Colonic mucosa (tissue), 4 donors: ENCODE measurements around the gene NTM. TPM values are rescaled to one million over a fixed set of nuclear protein-coding genes. Genes with fewer than 3 reads are reported as not detected.

Experiments
- DNase-seq: peaks from one replicate; pipeline ENCODE4 v3.0.0-alpha.2; 2020
- H3K27ac ChIP-seq: fragments of 200-600 bp; one replicate; pipeline ENCODE4 v1.8.0; 2021
- H3K27me3 ChIP-seq: fragments of 200-600 bp; one replicate; pipeline ENCODE4 v1.8.0; 2021
- H3K36me3 ChIP-seq: fragments of 200-600 bp; one replicate; pipeline ENCODE4 v1.8.0; 2021
- H3K4me1 ChIP-seq: fragments of 200-600 bp; one replicate; pipeline ENCODE4 v1.8.0; 2021; ENCODE audit warnings: mild to moderate bottlenecking
- H3K4me3 ChIP-seq: fragments of 200-600 bp; one replicate; pipeline ENCODE4 v1.8.0; 2021
- H3K9ac ChIP-seq, 2 donors: one replicate each; pipeline ENCODE4 v1.7.0; 2013; ENCODE audit warnings: control low read depth in 2 of 2, low read depth in 2 of 2, low read length in 2 of 2
- H3K9me3 ChIP-seq: fragments of 200-600 bp; one replicate; pipeline ENCODE4 v1.8.0; 2021
- CTCF ChIP-seq: fragments of 200-600 bp; IDR thresholded peaks from one replicate; pipeline ENCODE4 v1.8.0; 2022; ENCODE audit warnings: antibody characterized with exemption, mild to moderate bottlenecking
- intact Hi-C: fragments of 100-400 bp; cut with DNase I; formaldehyde crosslinking; loops from one replicate; pipeline ENCODE4 v1.14.1; 2022
- total RNA-seq, 2 donors: library from RNA; stranded (reverse); fragmentation: NEBNext Ultra II Directional in 1 of 2; extraction: Animal tissue kit (Norgen Biotek cat#: 25700) in 1 of 2; gene quantifications; one replicate each; pipeline ENCODE4 v1.2.1, GENCODE V29; 2021
- donor health status: healthy.
- donor health status: DM: no; HTN: no; CAD: no.
- donor health status: DM: no; HTN: no; CAD: no.

NTM gene
- total RNA-seq, 2 donors from 2014 or later: 1.6 to 2.8 TPM

GRCh38 chr11:131980199-131980598, 609.8 kb downstream of the NTM start:
- H3K9ac ChIP-seq: no peak overlapping the region
- no peaks in the 10 kb centered on the region for H3K4me1 ChIP-seq
- no peaks in the 10 kb centered on the region for H3K27me3 ChIP-seq
- DNase-seq: no peak
- no peak overlapping the region for H3K27ac ChIP-seq
- intact Hi-C loops: no loop called here
- H3K9me3 ChIP-seq: no peaks in the 10 kb centered on the region
- H3K36me3 ChIP-seq: no peaks in the 10 kb centered on the region
- TF ChIP-seq CTCF: no peak
- H3K4me3 ChIP-seq: no peak overlapping the region

DNA sequence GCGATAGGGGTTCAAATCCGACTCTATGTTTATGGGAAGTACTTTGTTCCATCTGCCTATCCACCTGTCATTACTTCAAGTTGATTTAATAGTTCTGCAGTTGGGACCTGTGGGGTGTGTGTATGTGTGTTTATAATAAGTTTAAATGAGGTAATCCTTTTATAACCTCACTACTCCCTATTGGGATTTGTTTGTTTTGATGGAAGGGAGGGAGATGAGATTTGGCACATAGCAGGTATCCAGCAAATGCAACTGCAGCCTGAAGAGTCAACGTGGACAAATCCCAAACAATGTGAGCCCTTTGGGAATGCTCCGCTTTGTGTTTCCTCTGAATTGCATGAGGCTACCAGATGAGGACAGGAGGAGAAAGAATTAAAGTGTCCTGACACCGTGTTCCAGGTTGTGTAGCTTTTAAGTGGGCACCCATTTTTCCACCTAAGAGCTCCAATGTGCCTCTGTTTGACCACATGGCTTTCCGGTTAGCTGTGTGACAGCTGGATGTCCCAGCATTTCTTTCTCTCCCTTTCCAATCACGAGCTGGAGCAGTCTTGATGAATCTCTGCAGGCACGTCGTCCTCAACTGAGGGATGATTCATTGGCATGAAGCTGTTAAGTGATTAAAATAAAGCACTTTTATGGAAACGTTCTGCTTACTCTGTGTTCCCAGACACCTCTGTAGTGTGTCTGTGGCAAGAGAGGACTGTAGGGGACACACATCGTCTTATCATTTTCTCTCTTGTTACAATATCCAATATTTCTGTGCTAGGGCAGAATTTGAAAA, 610.7 kb downstream of the NTM start:
- H3K4me3 ChIP-seq: no peak overlapping the region
- no peak overlapping the region for H3K9ac ChIP-seq
- no peak for TF ChIP-seq CTCF
- intact Hi-C loops: no loop called here
- H3K27ac ChIP-seq: no peak overlapping the region
- no peaks in the 10 kb centered on the region for H3K27me3 ChIP-seq
- no peaks in the 10 kb centered on the region for H3K4me1 ChIP-seq
- no peak for DNase-seq
- H3K36me3 ChIP-seq: no peaks in the 10 kb centered on the region
- H3K9me3 ChIP-seq: no peaks in the 10 kb centered on the region

DNA sequence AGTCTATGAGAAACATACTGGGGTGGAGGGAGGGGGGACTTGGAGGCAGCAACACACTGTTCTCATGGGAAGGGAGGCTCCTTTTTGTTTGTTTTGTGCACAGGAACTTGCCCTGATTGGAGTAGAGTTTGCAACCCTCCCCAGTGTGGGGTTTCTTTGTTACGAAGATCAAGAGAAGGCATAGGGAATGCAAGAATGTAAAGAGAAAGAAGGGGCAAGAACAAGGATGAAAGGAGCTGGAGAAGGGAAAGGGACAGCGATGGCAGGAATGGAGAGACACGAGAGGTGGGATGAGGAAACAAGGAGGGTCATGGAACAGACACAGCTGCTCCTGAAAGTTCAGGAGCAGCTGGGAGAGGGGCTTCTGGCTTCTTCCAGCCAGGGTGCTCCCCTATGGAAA, 611.7 kb downstream of the NTM start:
- Histone ChIP-seq H3K9me3 (no peaks in the 10 kb centered on the region), H3K9ac (no peak overlapping the region), H3K4me3 (no peak overlapping the region), H3K4me1 (no peaks in the 10 kb centered on the region), H3K27ac (no peak overlapping the region), H3K27me3 (no peaks in the 10 kb centered on the region), H3K36me3 (no peaks in the 10 kb centered on the region)
- TF ChIP-seq CTCF: no peak
- no peak for DNase-seq
- intact Hi-C loops: no loop called here

DNA sequence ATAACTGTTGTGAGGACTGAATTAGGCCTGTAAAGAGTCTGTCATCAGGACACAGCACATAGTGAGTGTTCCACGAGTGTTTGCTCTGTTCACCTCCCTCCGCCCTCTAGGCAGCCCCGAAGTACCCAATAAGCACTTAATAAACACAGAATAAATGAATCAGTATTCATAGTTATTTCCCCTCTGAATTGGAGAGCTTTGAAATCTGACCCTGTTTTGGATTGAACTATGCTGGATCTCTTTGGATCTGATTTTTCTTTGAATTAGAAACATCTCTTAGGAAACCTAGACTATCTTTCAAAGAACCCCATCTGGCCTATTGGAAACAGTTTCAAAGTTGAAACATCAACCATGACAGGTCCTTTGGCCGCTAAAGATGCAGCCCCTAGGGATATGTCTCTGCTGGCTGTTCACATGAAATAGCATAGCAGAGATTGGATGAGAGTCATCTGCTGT, 615.5 kb downstream of the NTM start:
- H3K27ac ChIP-seq: no peak overlapping the region
- no peaks in the 10 kb centered on the region for H3K27me3 ChIP-seq
- intact Hi-C loops: no loop called here
- H3K4me1 ChIP-seq: no peaks in the 10 kb centered on the region
- H3K4me3 ChIP-seq: no peak overlapping the region
- H3K9me3 ChIP-seq: no peaks in the 10 kb centered on the region
- no peak for TF ChIP-seq CTCF
- H3K9ac ChIP-seq: no peak overlapping the region
- DNase-seq: no peak
- no peaks in the 10 kb centered on the region for H3K36me3 ChIP-seq

DNA sequence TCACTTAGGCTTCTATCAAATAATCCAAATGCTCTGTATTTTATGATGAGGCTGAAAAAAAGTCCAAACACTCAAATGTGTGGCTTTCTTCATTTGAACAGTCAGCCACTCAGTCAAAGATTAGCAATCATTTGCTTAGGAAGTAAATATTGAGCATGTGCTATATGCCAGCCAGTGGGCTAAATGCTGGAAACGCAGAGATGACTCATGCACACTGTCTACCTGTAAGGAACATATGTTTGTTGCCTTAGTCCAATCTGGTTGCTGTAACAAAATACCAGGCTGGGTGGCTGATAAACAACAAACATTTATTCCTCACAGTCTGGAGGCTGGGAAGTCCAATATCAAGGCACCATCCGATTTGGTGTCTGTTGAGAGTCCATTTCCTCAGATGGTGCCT, 617.3 kb downstream of the NTM start:
- intact Hi-C loops: no loop called here
- DNase-seq: no peak
- Histone ChIP-seq H3K9ac (no peak overlapping the region), H3K4me1 (no peaks in the 10 kb centered on the region), H3K36me3 (no peaks in the 10 kb centered on the region), H3K27me3 (no peaks in the 10 kb centered on the region), H3K9me3 (no peaks in the 10 kb centered on the region), H3K4me3 (no peak overlapping the region), H3K27ac (no peak overlapping the region)
- TF ChIP-seq CTCF: no peak
